ENCODE results near the gene MOB3B. TPM values are rescaled to one million over a fixed set of nuclear protein-coding genes. Genes with fewer than 3 reads are reported as not detected.

Gene MOB3B
- polyA plus RNA-seq, 1 of the 3 experiments (the other 2 are of a cell fraction): 0.90 TPM

GRCh38 chr9:27341545-27342294 is 187.9 kb downstream of the MOB3B start:
- H3K9me2 ChIP-seq: no peaks in the 10 kb centered on the region
- H3K9me3 ChIP-seq: no peaks in the 10 kb centered on the region
- H3K27ac ChIP-seq (ENCODE audit: low read depth in 2 of 2, low read length in 1 of 2): no peak overlapping the region
- DNase-seq: no peak
- no peaks in the 10 kb centered on the region for H3K27me3 ChIP-seq (ENCODE audit: insufficient read depth)
- no peaks in the 10 kb centered on the region for H3F3A ChIP-seq (replicated peaks; ENCODE audit: insufficient read depth)
- H3K36me3 ChIP-seq (replicated peaks in 1 of 2; ENCODE audit: control insufficient read depth in 1 of 2, insufficient read depth in 2 of 2, low read length in 1 of 2): no peaks in the 10 kb centered on the region
- H4K20me1 ChIP-seq (ENCODE audit: insufficient read depth): no peaks in the 10 kb centered on the region
- H3K4me2 ChIP-seq: no peak overlapping the region
- no peak overlapping the region for H3K4me3 ChIP-seq (ENCODE audit: low read depth in 2 of 2, low read length in 1 of 2)
- ChIA-PET CTCF (interaction anchor here (1.0 to 1.5 kb wide), 3 partner anchors 9 to 207 kb away, joined by 5 to 6 read pairs (median 6); partner anchors contain the start of gene MOB3B), POLR2A (no interaction called here)
- TF ChIP-seq POLR2AphosphoS5 (IDR thresholded peaks at IDR 0.05; ENCODE audit: low read depth, low read length) (no peak), SIN3A (IDR thresholded peaks at IDR 0.05; ENCODE audit: borderline replicate concordance, low read depth, low read length) (no peak), RCOR1 (IDR thresholded peaks at IDR 0.05; ENCODE audit: low read length) (no peak), CTCF (IDR thresholded peaks at IDR 0.05) (no peak), NRF1 (IDR thresholded peaks at IDR 0.05; ENCODE audit: low read depth, low read length) (no peak)
- WGBS (ENCODE audit: low lambda C conversion rate): 89% methylated on average over 9 of the region's 9 CpGs
- H3K4me1 ChIP-seq (ENCODE audit: control insufficient read depth in 1 of 2, insufficient read depth in 2 of 2, low read depth in 1 of 2, low read length in 1 of 2): peaks cover 0 to 11% of the 10 kb centered on the region in 2 experiments; a peak in 1 of 4 replicates
- H3K79me2 ChIP-seq (ENCODE audit: insufficient read depth): no peaks in the 10 kb centered on the region
- no peak overlapping the region for H3K9ac ChIP-seq
- no peak overlapping the region for H2AFZ ChIP-seq (ENCODE audit: low read depth)

DNA sequence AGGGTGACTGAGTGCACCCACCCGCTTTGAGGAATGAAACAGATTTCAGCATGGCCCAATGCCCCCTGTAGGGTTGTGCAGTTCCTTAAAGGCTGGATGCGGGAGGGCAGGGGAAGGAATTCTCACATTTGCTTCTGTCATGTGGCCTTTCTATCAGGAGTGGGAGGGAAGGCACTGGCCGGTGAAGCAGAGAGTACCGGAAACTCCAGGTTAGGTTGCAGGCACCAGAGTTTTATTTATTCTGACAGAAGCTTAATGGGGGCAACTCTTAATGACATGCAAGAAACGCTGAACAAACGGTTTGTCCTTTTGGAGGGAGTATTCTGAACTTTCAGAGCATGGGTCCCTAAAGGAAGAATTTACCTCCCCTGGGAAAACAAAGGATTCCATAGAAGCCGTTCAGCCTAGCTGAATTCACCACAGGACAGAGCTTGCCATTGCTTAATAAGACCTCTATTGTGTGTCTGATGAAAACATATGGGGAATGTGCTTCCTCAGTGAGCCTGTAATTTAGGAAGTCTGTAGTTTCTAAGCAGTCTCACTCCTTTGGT is 188.6 kb downstream of the MOB3B start:
- Histone ChIP-seq H3K9me2 (no peaks in the 10 kb centered on the region), H3F3A (replicated peaks; ENCODE audit: insufficient read depth) (no peaks in the 10 kb centered on the region), H3K27me3 (ENCODE audit: insufficient read depth) (no peaks in the 10 kb centered on the region), H3K4me1 (ENCODE audit: control insufficient read depth in 1 of 2, insufficient read depth in 2 of 2, low read depth in 1 of 2, low read length in 1 of 2) (peaks cover 0 to 11% of the 10 kb centered on the region in 2 experiments; a peak in 1 of 4 replicates), H3K4me3 (ENCODE audit: low read depth in 2 of 2, low read length in 1 of 2) (no peak overlapping the region), H4K20me1 (ENCODE audit: insufficient read depth) (no peaks in the 10 kb centered on the region), H3K36me3 (replicated peaks in 1 of 2; ENCODE audit: control insufficient read depth in 1 of 2, insufficient read depth in 2 of 2, low read length in 1 of 2) (no peaks in the 10 kb centered on the region), H3K4me2 (no peak overlapping the region), H3K27ac (ENCODE audit: low read depth in 2 of 2, low read length in 1 of 2) (no peak overlapping the region), H3K9me3 (no peaks in the 10 kb centered on the region), H3K9ac (no peak overlapping the region), H2AFZ (ENCODE audit: low read depth) (no peak overlapping the region), H3K79me2 (ENCODE audit: insufficient read depth) (no peaks in the 10 kb centered on the region)
- TF ChIP-seq EZH2phosphoT487 (IDR thresholded peaks at IDR 0.05; ENCODE audit: borderline replicate concordance, low read depth) (no peak), SMC3 (IDR thresholded peaks at IDR 0.05; ENCODE audit: low read depth, low read length) (no peak), FOSL2 (IDR thresholded peaks at IDR 0.05; ENCODE audit: borderline replicate concordance, low read depth) (no peak), POLR2AphosphoS5 (IDR thresholded peaks at IDR 0.05; ENCODE audit: low read depth, low read length) (no peak), JUND (IDR thresholded peaks at IDR 0.05) (no peak), MAX (IDR thresholded peaks at IDR 0.05; ENCODE audit: low read depth) (no peak)
- WGBS (ENCODE audit: low lambda C conversion rate): 82% methylated on average over 7 of the region's 7 CpGs
- no peak for DNase-seq
- ChIA-PET POLR2A (no interaction called here), CTCF (interaction anchor here (1.0 to 1.5 kb wide), 3 partner anchors 8 to 208 kb away, joined by 5 to 6 read pairs (median 6); partner anchors contain the start of gene MOB3B)
